Central memory CD4-positive, alpha-beta T cell (primary cell): ENCODE data around the gene APOF.
"Not testable (repeated sequence)": the region's sequence is repeated elsewhere in the genome, so short reads cannot be mapped to it uniquely, and the experiment has no call there.

Experiments used
- DNase-seq: peaks from one replicate; pipeline ENCODE4 v3.0.0; 2022

The APOF gene

GRCh38 chr12:56366948-56367347, 4.3 kb upstream of the APOF start:
- no peak for DNase-seq

GRCh38 chr12:56361487-56362129, 1.0 kb downstream of the APOF start:
- DNase-seq = no peak

GRCh38 chr12:56359851-56360767, 2.5 kb downstream of the APOF start, which contains the start of gene STAT2:
STAT2 (minus strand) TSS chr12:56360107; CDS start chr12:56356571, 3,536 bp downstream.
- DNase-seq = peak; percentile 100

- DNase-seq = no peak
These were observed 3.7 kb downstream of the APOF start for GRCh38 chr12:56358836-56359532.

- DNase-seq = no peak
These were observed 11.3 kb downstream of the APOF start for GRCh38 chr12:56351325-56351724.

GRCh38 chr12:56350662-56351061, 12.0 kb downstream of the APOF start:
- DNase-seq = no peak

- DNase-seq = no peak
These were observed 13.9 kb downstream of the APOF start for GRCh38 chr12:56348776-56349175.

GRCh38 chr12:56347255-56347654, 15.4 kb downstream of the APOF start:
- not testable (repeated sequence) for DNase-seq

- DNase-seq = no peak
These were observed 16.0 kb downstream of the APOF start for GRCh38 chr12:56346675-56347074.

- not testable (repeated sequence) for DNase-seq
These were observed 20.4 kb downstream of the APOF start for GRCh38 chr12:56342290-56342689.

GRCh38 chr12:56341616-56342015, 21.0 kb downstream of the APOF start:
- DNase-seq = no peak

- no peak for DNase-seq
These were observed 23.6 kb downstream of the APOF start for GRCh38 chr12:56339158-56339422.

- peak; percentile 90 for DNase-seq
These were observed 24.1 kb downstream of the APOF start, which contains the start of gene IL23A for GRCh38 chr12:56338308-56339157. IL23A (plus strand) TSS chr12:56338884; CDS start chr12:56339045, 161 bp downstream.

- no peak for DNase-seq
These were observed 24.9 kb downstream of the APOF start for GRCh38 chr12:56337753-56338251.

GRCh38 chr12:56336361-56337167, 26.1 kb downstream of the APOF start:
- DNase-seq = no peak

GRCh38 chr12:56335527-56335926, 27.1 kb downstream of the APOF start:
- DNase-seq = not testable (repeated sequence)

- no peak for DNase-seq
These were observed 28.2 kb downstream of the APOF start for GRCh38 chr12:56334490-56334793.

- DNase-seq = peak; percentile 95
These were observed 28.8 kb downstream of the APOF start, which contains the start of gene PAN2 for GRCh38 chr12:56333679-56334489. PAN2 (minus strand) TSS chr12:56334000; CDS start chr12:56333094, 906 bp downstream.

- DNase-seq = no peak
These were observed 29.4 kb downstream of the APOF start for GRCh38 chr12:56333197-56333678.

GRCh38 chr12:56332512-56333196, 30.0 kb downstream of the APOF start:
- no peak for DNase-seq
